Measurements from ENCODE around the gene WDR82.

- TF ChIP-seq CTCF (IDR thresholded peaks at IDR 0.05; ENCODE audit: low read depth, low read length, poor library complexity, severe bottlenecking) (no peak), EZH2phosphoT487 (IDR thresholded peaks at IDR 0.05; ENCODE audit: borderline replicate concordance, low read length) (no peak)
Measured at GRCh38 chr3:52256159-52256558, 22.3 kb downstream of the WDR82 start.
